ENCODE data around the gene ATP5PB.

ATP5PB gene

DNA sequence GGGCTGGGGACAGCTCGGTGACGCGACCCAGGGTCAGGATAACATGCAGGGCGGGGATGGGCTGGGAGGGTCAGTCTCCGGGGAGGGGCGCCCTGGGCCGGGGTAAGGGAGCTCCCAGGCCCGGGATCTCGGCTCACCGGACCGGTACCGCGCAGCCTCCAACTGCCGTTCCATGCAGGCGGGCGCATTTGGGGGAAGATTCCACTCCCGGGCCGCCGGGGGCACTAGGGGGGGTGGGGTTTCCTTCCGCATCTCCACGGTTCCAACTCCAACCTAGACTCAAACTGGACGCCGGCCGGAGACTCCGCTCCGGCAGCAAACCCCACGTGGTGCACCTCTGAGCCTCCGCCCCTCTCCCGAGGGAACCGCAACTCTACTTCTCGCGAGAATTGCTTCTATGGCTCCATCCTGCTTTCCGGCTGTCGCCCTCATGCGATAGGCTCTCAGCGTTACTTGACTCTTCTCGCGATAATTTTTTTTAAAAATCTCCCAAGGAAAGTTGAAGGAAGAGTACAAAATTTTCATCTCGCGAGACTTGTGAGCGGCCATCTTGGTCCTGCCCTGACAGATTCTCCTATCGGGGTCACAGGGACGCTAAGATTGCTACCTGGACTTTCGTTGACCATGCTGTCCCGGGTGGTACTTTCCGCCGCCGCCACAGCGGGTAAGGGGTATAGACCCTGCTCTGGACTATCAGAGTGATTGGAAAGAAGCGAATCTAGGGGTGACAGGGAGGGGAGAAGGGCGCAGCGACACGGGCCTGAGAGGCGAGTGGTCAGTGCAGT, at the start of gene ATP5PB, which contains the start of gene WDR77:
ATP5PB (plus strand) TSS at position 547 of the 785 bp plus-strand sequence; CDS start at position 625, 78 bp downstream.
WDR77 (minus strand) TSS at position 339 of the 785 bp plus-strand sequence; CDS start at position 252, 87 bp downstream.
- DNase-seq = peak; percentile 91

DNA sequence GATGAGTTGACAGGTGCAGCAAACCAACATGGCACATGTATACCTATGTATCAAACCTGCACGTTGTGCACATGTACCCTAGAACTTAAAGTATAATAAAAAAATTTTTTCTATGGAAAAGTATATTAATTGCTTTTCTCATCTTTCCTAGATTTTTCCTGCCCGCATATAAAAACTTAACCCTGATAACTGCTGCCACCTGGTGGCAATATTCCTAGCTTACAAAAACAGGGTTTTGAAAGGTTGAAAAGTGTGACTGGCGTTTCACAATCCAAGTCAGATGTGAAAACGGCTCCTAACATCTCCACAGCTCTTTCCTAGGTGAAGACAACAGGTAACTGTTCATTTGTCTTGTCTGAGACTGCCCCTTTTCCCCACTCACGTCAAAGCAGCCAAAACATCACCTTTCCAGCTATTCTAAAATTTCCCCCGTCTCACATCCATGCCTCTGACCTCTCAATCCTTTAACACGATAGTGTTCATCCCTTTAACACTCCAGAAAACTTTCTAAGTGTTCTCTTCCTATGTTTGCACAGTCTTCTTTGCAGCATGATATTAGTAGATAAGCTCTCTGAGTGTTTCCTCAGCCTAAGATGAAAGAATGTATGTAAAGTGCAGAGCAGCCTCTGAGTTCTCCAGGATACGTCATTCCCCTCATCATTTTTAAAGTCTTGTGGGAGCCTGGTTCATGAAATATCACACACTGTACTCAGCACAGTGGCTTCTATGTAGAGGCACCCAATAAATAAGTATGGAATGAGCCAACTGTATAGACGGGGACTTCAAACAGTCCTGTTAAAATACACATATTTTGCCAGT, 49.3 kb upstream of the ATP5PB start:
- no peak for DNase-seq

DNA sequence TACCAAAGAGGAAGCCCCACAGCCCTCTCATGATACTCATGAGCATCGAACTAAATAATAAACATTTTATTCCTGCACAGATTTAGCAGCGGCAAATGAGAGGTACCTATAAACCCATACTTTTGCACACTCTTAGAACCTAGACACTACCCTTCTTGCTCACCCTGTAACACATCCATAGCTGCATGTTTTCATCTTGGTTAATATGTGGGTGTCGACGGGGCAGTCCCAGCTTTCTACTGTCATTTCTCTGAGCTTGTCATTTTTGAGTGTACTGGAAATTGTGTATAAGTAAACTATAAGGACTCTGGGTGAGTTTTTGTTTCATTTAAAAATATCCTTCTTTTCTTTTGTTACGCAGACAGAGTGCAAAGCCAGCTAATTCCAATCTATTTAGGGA, 47.2 kb upstream of the ATP5PB start:
- no peak for DNase-seq

DNA sequence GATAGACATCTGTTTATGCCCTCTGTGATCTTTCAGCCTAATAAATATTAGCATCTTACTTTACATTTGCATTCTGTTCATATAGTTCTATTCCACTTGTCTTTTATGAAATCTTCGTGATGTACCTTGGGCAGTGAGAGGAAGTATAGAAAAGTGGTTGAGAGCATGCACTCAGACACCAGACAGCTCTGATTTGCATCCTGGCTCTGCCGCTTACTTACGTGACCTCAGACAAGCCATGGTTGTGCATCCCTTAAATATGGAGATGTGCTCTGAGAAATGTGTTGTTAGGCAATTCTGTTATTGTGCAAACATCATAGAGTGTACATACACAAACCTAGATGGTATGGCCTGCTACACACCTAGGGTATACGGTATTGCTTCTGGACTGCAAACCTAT, 44.7 kb upstream of the ATP5PB start:
- DNase-seq = no peak

GRCh38 chr1:111406321-111406768, 42.9 kb upstream of the ATP5PB start:
- peak; percentile 45 for DNase-seq

DNA sequence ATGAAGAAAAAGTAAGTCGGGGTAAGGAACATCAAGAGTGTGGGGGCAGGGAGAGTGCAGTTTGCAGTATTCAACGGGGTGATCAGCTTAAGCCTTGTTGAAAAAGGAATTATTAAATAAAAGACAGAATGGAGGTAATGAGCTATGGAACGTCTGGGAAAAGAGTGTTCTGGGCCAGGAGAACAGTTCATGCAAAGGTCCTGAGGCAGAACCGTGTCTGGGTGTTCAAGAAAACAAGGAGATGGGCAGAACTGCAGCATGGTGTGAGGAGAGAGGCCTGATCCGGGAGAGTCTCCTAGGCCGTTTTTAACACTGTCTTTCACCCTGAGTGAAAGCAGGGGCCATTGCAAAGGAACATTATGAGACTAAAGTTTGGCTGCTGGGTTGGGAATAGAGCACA, 42.0 kb upstream of the ATP5PB start:
- no peak for DNase-seq

- DNase-seq = no peak
Measured at GRCh38 chr1:111412839-111413238, 36.4 kb upstream of the ATP5PB start.

- DNase-seq = no peak
Measured at GRCh38 chr1:111414756-111415155, 34.5 kb upstream of the ATP5PB start.

GRCh38 chr1:111415461-111415860, 33.8 kb upstream of the ATP5PB start:
- DNase-seq = no peak

GRCh38 chr1:111417755-111418154, 31.5 kb upstream of the ATP5PB start:
- no peak for DNase-seq

- no peak for DNase-seq
Measured at GRCh38 chr1:111419037-111419436, 30.2 kb upstream of the ATP5PB start.

DNA sequence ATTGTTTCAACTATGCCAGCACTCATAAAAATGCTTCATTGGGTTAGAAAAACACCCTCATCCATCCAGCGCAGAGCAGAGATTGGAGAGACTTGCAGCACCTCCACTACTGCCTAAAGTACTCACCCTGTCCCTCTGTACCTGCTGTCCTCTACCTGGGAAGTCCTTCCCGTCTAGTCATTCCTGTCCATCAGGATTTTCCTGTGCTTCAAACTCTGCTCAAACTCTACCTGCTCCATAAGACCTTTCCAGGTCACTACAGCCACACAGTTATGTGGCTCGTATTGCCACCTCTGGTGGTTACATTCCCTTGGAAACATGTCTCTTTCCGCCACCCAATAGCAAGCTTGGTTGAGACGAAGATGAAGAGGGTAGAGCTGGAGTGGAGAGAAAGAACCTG, 28.9 kb upstream of the ATP5PB start:
- no peak for DNase-seq

- no peak for DNase-seq
Measured at GRCh38 chr1:111422546-111423391, 26.5 kb upstream of the ATP5PB start.

- DNase-seq = no peak
Measured at GRCh38 chr1:111424281-111424680, 25.0 kb upstream of the ATP5PB start.

GRCh38 chr1:111436726-111437125, 12.5 kb upstream of the ATP5PB start:
- DNase-seq = no peak

GRCh38 chr1:111439461-111440351, 9.6 kb upstream of the ATP5PB start:
- no peak for DNase-seq

DNA sequence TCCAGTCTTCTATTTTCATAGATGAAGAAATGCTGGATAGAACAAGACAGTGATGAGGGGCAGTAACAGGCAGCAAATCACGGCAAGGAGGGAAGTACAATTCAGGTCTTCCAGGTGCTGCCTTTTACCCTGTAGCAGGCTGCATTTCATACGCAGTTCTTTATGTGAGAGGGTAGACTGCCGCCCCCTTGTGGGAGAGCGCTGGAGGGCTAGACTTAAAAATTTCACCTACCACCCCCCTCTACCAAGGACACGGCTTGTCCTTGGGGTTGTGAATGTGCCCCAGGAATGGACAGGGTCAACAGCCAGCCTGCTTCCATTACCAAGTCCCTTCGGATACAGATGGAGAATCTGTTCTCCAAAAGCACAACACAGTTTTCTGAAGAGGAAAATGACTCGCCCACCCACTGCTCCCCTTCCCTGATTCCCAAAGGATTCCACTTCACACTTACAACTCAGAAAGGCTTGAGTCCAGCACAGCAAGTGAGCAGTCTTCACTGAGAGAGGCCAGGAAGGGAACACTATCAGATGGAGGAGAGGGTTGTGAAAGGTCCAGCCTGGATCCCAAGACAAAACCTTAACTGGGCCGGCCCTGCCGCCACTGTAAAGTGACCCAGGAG, 7.6 kb upstream of the ATP5PB start:
- no peak for DNase-seq

DNA sequence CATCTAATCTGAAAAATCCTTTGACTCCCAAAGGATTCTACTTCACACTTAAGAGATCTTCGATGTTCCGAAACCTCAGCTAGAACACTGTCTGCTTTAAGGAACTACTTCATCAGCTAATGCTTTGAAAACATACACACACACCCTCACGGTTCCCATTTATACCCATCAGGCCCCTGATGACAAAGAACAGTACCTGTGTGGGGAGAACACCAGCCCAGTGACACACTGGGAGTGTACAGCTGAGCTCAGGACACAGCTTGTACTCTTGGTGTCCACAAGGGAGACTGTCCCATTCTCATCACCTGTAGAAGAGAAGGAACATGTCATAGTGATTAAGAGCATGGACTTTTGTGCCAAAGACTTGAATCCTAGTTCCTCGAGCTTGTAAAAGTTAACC, 6.8 kb upstream of the ATP5PB start:
- no peak for DNase-seq

DNA sequence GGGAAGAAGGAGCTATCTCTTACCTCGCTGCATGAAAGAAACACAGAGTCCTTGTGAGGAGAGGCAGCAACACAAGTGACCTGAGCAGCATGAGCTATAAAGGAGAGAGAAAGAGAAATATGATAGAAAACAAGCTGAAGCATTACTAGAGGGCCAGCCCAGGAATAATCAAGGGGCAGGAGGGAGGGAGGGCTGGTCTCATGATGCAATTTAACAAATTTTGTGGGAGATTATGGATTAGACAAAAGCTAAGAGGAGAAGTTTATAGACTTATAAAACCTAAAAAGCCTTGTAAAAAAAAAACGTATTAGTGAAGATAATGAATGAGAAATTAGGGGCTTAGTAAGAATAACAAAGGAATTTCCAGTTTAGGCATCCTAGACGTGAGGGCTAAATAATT, 5.2 kb upstream of the ATP5PB start:
- no peak for DNase-seq

DNA sequence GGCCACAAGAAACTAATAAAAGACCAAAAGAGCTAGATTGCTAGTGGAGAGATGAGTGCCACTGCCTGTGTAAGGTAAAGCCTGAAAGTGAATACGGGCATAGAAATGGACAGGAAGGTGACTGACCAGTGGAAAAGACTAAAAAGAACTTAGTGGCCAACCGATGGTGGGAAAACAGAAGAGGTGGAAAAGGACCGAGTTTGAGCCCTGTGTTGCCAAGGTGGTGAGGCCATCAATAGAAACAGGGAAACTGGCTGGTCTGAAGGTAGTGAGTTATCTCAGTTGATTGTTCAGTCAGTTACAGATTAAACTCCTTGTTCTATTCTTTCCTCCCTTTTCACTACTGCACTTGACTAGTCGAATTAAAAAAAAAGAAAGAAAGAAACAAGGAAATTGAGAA, 2.7 kb upstream of the ATP5PB start:
- no peak for DNase-seq

Measured in NCI-H2081 treated with DMSO at 0.1 percent for 48 hours (cell line).